Measurements from ENCODE around the gene PES1. TPM values are rescaled to one million over a fixed set of nuclear protein-coding genes. Genes with fewer than 3 reads are reported as not detected.

Gene PES1
- total RNA-seq, 1 donor = 54.9 TPM

DNA sequence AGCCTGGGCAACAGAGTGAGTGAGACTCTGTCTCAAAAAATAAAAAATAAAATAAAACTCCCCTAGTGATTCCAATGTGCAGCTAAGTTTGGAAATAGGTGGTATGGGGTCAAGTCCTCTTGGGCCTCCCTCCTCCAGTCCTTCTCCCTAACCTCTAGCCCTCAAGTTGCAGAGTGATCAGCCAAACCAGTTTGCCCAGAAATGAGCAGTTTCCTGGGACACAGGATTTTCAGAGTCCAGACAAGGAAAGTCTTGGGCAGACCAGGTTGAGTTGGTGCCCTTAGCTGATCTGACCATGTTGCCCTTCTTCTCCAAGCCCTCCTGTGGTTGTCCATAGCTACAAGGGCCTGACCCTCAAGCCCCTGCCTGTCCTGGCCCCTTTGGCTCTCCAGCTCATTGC lies 23.2 kb upstream of the PES1 start:
- no peak overlapping the region for H3K4me3 ChIP-seq (ENCODE audit: low read depth, low read length)
- DNase-seq (ENCODE audit: low read depth) = no peak

GRCh38 chr22:30614268-30614667 lies 22.6 kb upstream of the PES1 start:
- H3K4me3 ChIP-seq (ENCODE audit: low read depth, low read length) = no peak overlapping the region
- DNase-seq (ENCODE audit: low read depth) = no peak
- TF ChIP-seq, protein P1, sequence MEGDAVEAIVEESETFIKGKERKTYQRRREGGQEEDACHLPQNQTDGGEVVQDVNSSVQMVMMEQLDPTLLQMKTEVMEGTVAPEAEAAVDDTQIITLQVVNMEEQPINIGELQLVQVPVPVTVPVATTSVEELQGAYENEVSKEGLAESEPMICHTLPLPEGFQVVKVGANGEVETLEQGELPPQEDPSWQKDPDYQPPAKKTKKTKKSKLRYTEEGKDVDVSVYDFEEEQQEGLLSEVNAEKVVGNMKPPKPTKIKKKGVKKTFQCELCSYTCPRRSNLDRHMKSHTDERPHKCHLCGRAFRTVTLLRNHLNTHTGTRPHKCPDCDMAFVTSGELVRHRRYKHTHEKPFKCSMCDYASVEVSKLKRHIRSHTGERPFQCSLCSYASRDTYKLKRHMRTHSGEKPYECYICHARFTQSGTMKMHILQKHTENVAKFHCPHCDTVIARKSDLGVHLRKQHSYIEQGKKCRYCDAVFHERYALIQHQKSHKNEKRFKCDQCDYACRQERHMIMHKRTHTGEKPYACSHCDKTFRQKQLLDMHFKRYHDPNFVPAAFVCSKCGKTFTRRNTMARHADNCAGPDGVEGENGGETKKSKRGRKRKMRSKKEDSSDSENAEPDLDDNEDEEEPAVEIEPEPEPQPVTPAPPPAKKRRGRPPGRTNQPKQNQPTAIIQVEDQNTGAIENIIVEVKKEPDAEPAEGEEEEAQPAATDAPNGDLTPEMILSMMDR (IDR thresholded peaks at IDR 0.05; ENCODE audit: insufficient read depth, low read length) = no peak

More for the DNA sequence above, 23.2 kb upstream of the PES1 start:
- TF ChIP-seq, protein P1 (IDR thresholded peaks at IDR 0.05; ENCODE audit: insufficient read depth, low read length) = no peak

DNA sequence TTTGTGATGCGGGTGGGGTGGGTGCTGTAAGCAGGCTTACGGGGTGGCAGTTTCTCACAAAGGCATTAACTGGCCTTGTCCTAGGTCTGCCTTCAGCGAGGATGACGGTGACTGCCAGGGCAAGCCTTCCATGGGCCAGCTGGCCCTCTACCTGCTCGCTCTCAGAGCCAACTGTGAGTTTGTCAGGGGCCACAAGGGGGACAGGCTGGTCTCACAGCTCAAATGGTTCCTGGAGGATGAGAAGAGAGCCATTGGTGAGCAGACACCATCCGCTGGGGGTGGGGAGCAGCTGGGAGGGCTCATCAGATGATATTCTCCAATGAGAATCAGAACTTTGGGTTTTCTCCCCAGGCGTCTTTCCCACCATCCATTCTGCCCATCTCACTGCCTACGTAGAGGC lies 21.1 kb upstream of the PES1 start:
- TF ChIP-seq, protein P1 (IDR thresholded peaks at IDR 0.05; ENCODE audit: insufficient read depth, low read length) = no peak
- no peak for DNase-seq (ENCODE audit: low read depth)

DNA sequence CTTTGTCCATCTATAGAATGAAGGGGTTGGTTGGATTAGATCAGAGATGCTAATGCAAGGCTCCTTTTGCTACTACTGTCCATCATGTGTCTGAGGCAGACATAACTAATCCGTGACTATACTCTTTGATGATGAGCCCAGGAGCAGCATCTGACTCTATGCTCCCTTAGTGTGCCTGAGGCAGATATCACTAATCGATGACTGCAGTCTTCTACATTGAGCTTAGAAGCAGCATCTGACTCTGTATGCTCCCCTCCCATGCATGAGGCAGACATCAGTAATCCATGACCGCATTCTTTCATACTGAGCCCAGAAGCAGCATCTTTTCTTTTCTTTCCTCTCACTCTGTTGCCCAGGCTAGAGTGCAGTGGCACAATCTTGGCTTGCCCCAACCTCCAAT lies 19.5 kb upstream of the PES1 start:
- TF ChIP-seq, protein P1 (IDR thresholded peaks at IDR 0.05; ENCODE audit: insufficient read depth, low read length) = no peak
- DNase-seq (ENCODE audit: low read depth) = no peak
- H3K4me3 ChIP-seq (ENCODE audit: low read depth, low read length) = no peak overlapping the region

More for the DNA sequence above, 21.1 kb upstream of the PES1 start:
- no peak overlapping the region for H3K4me3 ChIP-seq (ENCODE audit: low read depth, low read length)

DNA sequence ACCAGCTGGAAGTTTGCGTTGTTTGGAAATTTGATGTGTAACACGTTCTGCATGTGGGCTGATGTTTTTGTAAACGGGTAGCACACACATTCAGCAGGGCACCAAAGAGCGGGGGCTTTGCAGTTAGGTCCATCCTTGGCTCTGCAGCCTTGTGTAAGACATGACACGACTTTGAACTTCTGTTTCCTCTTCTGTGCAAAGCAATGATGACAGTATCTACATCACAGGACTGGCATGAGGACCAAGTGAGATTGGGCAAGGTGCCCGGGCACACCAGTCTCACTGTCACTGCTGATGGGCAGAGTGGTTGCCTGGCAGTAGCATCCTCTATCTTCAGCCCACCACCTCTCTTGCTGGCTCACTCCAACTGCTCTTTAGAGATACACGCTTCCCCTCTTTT lies 18.6 kb upstream of the PES1 start:
- H3K4me3 ChIP-seq (ENCODE audit: low read depth, low read length) = no peak overlapping the region
- TF ChIP-seq, protein P1 (IDR thresholded peaks at IDR 0.05; ENCODE audit: insufficient read depth, low read length) = no peak
- DNase-seq (ENCODE audit: low read depth) = no peak

DNA sequence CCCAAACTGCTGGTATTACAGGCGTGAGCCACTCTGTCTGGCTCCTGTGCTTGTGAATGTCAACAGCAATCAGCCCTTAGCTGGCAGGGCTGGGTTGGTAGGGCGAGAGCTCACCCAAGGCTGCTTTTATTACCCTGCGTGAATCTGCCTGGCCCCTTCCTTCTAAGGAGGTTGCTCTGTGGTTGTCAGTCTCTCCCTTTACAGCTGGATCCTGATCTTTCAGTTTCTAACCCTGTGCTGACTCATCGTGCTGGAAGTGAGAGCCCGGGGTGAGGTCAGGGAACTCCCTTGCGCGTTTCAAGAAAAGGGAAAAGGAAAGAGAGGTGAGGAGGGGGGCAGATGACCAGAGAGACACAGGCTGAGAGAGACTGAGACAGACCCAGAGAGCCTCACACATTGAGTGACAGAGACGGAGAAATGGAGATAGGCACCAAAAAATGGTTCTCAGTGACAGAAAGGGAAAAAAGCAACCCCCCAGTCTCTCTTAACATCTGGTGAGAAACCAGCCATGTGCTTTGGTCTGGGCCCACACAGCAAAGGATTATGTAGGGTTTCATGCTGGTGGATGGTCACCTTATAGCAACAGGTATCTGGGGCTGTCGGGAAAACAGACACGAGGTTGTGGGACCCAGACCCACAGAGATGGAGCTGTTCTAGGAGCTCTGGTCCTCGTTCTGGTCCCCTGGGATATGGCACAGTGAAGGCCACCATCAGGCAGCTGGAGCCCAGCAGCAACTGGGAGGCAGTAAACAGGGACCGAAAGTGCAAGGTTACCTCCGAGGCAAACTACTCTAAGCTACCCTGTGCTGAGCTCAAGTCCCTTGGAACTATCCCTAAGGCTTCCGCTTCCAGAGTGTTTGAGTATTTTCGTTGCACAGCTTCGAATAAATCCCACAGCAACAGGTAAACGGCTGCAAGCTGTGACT lies 17.8 kb upstream of the PES1 start:
- TF ChIP-seq, protein P1 (IDR thresholded peaks at IDR 0.05; ENCODE audit: insufficient read depth, low read length) = no peak
- no peak overlapping the region for H3K4me3 ChIP-seq (ENCODE audit: low read depth, low read length)
- peak; percentile 77 for DNase-seq (ENCODE audit: low read depth)

Data from fibroblast of the aortic adventitia (primary cell).